Measurements from ENCODE around the gene KNL1. TPM values are rescaled to one million over a fixed set of nuclear protein-coding genes. Genes with fewer than 3 reads are reported as not detected.
"Not testable (repeated sequence)": the region's sequence is repeated elsewhere in the genome, so short reads cannot be mapped to it uniquely, and the experiment has no call there.

KNL1 gene
- total RNA-seq, 2 experiments from 2014 or later, result 22.1 to 22.5 TPM

DNA sequence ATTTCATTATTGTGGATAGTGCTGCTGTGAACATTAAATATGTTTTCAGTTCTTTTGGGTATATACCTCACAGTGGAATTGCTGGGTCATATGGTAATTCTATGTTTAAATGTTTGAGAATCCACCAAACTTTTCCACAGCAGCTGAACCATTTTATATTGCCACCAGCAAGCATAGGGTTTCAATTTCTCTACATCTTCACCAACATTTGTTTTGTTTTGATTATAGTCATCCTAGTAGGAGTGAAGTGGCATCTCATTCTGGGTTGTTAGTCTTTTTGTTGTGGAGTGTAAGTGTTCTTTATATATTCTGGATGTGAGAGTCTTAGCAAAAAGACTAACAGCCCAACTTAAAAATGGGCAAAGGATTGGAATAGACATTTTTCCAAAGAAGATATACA is 18.9 kb upstream of the KNL1 start:
- POLR2A ChIA-PET, result no interaction called here
- CTCF ChIA-PET, result interaction anchor here (0.5 kb wide), 1 partner anchor 583 kb away, joined by 3 read pairs; no protein-coding TSS in a partner anchor

DNA sequence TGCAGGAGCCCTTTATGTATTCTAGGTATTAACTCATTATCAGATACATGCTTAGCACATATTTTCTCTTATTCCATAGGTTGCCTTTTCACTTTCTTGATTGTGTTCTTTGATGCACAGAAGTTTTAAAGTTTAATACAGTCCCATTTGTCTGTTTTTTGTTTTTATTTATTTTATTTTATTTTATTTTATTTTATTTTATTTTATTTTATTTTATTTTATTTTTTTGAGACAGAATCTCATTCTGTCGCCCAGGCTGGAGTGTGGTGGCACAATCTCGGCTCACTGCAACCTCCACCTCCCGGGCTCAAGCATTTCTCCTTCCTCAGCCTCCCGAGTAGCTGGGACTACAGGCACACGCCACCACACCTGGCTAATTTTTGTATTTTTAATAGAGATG is 17.1 kb upstream of the KNL1 start:
- POLR2A ChIA-PET, CTCF ChIA-PET: not testable (repeated sequence)

DNA sequence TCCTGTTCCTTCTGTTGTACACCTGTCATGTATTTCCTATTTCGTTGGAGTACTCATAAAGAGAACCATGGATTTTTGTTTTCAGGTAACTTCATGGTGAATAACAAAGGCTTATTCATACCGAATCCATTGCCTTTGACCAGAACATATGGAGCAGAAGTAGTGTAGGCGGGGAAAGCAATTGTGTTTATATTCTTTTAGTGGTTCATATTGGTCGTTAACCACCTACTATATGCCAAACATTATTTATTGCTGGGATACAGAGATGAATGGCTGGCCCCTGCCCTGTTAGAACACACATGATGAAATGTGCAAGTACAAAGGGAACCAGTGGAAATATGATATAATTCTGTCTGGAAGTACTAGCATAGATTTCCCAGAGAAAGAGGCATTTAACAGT is 15.2 kb upstream of the KNL1 start:
- CTCF ChIA-PET, result no interaction called here
- POLR2A ChIA-PET, result no interaction called here

- CTCF ChIA-PET, result interaction anchor here (2.1 kb wide), 1 partner anchor 11 kb away, joined by 5 read pairs; no protein-coding TSS in a partner anchor
- POLR2A ChIA-PET, result not testable (repeated sequence)
Observed at GRCh38 chr15:40581796-40582195, 12.3 kb upstream of the KNL1 start.

- ChIA-PET CTCF (interaction anchor here (2.1 kb wide), 1 partner anchor 10 kb away, joined by 5 read pairs; no protein-coding TSS in a partner anchor), POLR2A (no interaction called here)
Observed at GRCh38 chr15:40582726-40583246, 11.3 kb upstream of the KNL1 start.

DNA sequence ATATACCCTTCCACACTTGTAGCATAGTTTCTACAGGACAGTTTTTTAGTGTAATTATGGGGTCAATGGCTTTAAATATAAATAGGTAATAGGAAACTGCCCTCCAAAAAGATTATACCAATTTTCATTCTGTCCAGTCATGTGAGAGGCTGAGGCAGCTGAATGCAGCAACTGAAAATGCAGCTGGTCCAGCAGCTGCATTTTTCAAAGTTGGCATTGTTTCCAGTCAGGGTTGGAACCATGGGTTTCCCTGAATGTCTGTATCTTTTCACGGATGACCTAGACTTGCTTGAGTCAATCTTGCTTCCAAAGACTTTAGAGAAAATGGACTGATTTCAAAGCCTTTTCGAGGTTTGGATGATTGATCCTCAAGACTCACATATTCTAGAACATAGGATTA is 9.9 kb upstream of the KNL1 start:
- ChIA-PET CTCF (interaction anchor here (1.0 kb wide), 1 partner anchor 11 kb away, joined by 3 read pairs; no protein-coding TSS in a partner anchor), POLR2A (interaction anchor here (0.6 kb wide), 1 partner anchor 104 kb away, joined by 5 read pairs; no protein-coding TSS in a partner anchor)

- CTCF ChIA-PET, result interaction anchor here (0.7 to 2.0 kb wide), 6 partner anchors 19 to 268 kb away, joined by 3 to 4 read pairs (median 4); partner anchors contain the start of genes CCDC32 and RPUSD2
Observed at GRCh38 chr15:40590667-40591050, 3.4 kb upstream of the KNL1 start.

GRCh38 chr15:40591389-40591788 is 2.7 kb upstream of the KNL1 start:
- CTCF ChIA-PET, result interaction anchor here (0.7 to 1.3 kb wide), 3 partner anchors 18 to 72 kb away, joined by 3 to 4 read pairs (median 4); no protein-coding TSS in a partner anchor
- POLR2A ChIA-PET, result interaction anchor here (1.7 kb wide), 1 partner anchor 22 kb away, joined by 4 read pairs; the partner anchor contains the start of gene RPUSD2

More at GRCh38 chr15:40590667-40591050, 3.4 kb upstream of the KNL1 start:
- POLR2A ChIA-PET, result interaction anchor here (1.7 kb wide), 1 partner anchor 22 kb away, joined by 4 read pairs; the partner anchor contains the start of gene RPUSD2

GRCh38 chr15:40593165-40593564 is 884 bp upstream of the KNL1 start:
- POLR2A ChIA-PET, result interaction anchor here (1.1 to 1.2 kb wide), 2 partner anchors 24 to 102 kb away, joined by 3 to 6 read pairs; partner anchors contain the start of genes RAD51 and RPUSD2
- CTCF ChIA-PET, result interaction anchor here (1.2 to 1.7 kb wide), 3 partner anchors 8 to 28 kb away, joined by 3 to 5 read pairs (median 3); partner anchors contain the start of gene CCDC32

DNA sequence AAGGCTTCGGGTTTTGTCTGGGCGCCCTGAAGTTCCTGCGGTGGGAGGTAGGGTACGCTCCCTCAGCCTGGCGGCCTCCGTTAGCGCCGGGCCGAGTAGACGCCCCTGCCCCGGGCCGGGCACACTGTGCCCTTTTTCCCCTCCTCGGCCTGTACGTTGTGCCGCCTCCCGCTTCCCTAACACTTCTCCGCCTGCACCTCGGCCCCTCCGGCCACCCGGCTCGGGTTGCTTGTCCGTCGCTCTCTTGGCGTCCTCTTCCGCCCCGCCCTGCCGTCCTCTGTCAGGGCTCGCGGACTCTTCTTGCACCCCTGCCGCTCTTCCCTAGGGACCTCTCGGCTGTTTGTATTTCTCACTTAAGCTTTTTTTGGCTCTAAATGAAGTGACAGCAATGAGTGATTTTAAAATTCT is 384 bp downstream of the KNL1 start:
- ChIA-PET CTCF (interaction anchor here (1.1 kb wide), 1 partner anchor 101 kb away, joined by 4 read pairs; the partner anchor contains the start of gene RAD51), POLR2A (interaction anchor here (0.9 to 1.2 kb wide), 2 partner anchors 25 to 30 kb away, joined by 3 to 6 read pairs; partner anchors contain the start of gene RPUSD2)

DNA sequence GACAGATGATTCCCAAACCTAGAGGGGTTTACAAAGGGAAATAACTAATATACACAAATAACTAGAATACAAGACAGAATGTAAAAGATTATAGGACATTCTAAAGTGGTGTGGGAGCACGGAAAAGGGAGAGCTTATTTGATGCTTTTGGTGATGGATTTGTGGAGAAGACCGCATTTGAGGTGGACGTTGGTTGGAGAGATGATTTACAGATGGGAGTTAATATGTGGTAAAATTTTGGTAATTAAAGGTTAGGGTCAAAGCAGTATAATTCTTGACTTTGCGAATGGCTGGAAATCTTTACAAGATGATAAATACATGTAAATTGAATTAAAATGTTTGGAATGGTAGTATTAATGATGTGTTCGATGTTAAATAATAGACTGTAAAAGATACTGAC is 1.2 kb downstream of the KNL1 start:
- CTCF ChIA-PET, result interaction anchor here (1.1 kb wide), 2 partner anchors 11 to 100 kb away, joined by 3 to 4 read pairs; partner anchors contain the start of gene RAD51
- POLR2A ChIA-PET, result interaction anchor here (0.9 kb wide), 1 partner anchor 31 kb away, joined by 3 read pairs; no protein-coding TSS in a partner anchor

DNA sequence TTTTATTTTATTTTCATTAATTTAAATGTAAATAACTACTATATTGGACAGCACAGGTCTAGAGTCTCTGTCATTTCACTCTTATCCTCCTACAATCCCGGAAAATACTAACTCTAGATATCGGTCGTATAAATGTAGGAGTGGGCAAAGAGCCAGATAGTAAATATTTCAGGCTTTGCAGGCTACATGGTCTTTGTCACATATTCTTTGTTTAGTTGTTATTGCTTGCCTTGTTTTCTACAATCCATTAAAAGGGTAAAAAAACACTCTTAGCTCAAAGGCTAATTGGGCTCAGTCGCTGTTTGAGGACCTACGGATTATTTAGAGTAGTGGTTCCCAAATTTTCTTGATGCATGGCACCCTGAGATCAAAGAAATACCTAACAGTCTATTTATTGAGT is 1.7 kb downstream of the KNL1 start:
- POLR2A ChIA-PET, result no interaction called here
- CTCF ChIA-PET, result interaction anchor here (1.1 kb wide), 2 partner anchors 11 to 99 kb away, joined by 3 to 4 read pairs; partner anchors contain the start of gene RAD51

DNA sequence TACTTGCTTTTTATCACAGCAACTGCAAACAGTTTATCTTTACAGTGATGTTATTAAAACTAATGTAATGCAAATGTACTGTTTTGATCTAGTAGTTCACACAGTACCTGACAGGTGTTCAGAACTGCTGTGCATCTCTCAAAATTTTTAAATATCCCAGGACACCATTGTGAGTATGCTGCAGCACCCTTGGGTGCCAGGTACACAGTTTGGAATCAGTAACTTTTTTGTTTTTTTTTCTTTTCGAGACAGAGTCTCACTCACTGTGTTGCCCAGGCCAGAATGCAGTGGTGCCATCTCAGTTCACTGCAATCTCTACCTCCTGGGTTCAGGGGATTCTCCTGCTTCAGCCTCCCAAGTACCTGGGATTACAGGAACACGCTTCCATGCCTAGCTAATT is 3.0 kb downstream of the KNL1 start:
- ChIA-PET CTCF (no interaction called here), POLR2A (no interaction called here)

DNA sequence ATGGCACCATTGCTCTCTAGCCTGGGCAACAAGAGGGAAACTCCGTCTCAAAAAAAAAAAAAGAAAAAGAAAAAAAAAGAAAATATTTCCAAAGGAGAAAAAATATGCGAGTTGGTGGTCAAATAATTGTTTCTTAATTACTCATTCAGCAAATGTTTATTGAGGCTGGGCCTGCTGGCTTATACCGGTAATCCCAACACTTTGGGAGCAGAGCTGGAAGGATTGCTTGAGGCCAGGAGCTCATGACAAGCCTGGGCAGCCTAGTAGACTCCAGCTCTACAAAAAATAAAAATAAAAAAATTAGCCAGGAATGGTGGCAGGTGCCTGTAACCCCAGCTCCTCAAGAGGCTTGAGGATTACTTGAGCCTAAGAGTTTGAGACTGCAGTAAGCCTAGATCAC is 4.1 kb downstream of the KNL1 start:
- ChIA-PET POLR2A (no interaction called here), CTCF (interaction anchor here (1.0 kb wide), 1 partner anchor 9 kb away, joined by 3 read pairs; no protein-coding TSS in a partner anchor)

DNA sequence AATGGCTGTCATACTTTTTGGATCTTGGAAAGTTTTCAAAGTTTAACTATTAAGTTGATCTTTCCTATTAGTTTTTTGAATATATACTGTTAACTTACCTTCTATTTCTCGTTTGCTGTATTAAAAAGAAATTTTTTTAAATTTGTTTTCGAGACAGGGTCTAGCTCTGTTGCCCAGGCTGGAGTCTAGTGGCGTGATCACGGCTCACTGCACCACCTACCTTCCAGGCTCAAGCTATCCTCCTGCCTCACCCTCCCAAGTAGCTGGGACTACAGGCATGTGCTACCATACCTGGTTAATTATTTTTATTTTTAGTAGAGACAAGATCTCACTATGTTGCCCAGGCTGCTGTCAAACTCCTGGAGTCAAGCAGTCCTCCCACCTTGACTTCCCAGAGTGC is 4.6 kb downstream of the KNL1 start:
- ChIA-PET CTCF (interaction anchor here (0.6 kb wide), 1 partner anchor 113 kb away, joined by 3 read pairs; no protein-coding TSS in a partner anchor), POLR2A (no interaction called here)

DNA sequence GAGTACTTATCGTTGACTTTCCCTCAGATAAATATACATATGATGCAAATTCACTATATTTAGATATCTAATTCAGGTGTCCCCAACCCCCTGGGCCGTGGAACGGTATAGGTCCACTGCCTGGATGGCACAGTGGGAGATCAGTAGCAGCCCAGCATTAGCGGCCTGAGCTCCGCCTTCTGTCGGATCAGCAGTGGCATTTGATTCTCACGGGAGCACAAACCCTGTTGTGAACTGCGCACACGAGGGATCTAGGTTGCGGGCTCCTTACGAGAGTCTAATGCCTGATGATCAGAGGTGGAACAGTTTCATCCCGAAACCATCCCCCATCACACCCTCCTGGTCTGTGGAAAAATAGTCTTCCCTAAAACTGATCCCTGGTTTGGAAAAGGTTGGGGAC is 6.9 kb downstream of the KNL1 start:
- ChIA-PET CTCF (no interaction called here), POLR2A (interaction anchor here (0.6 kb wide), 1 partner anchor 11 kb away, joined by 3 read pairs; no protein-coding TSS in a partner anchor)

- ChIA-PET POLR2A (no interaction called here), CTCF (interaction anchor here (1.4 kb wide), 1 partner anchor 14 kb away, joined by 6 read pairs; no protein-coding TSS in a partner anchor)
Observed at GRCh38 chr15:40603935-40604334, 9.9 kb downstream of the KNL1 start.

GRCh38 chr15:40613080-40613479 is 19.0 kb downstream of the KNL1 start:
- ChIA-PET POLR2A (no interaction called here), CTCF (no interaction called here)

DNA sequence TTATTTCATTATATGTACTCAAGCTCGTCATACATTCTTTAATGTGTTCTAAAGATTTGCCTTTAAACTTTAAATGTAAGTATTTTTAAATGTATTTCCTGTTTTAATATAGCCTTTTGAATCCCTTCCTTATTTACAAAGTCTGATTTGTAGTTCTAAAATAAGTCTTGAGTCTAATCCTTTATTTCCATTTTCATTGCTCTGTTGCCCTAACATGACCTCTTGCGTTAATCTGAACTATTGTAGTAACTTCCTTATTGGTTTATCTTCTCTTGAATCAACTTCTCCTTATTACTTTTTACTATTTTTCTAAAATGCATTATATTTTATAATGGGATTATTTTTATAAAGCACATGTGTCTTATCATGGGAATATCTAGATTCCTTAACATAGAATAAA is 24.0 kb downstream of the KNL1 start:
- ChIA-PET CTCF (interaction anchor here (0.6 kb wide), 1 partner anchor 58 kb away, joined by 3 read pairs; no protein-coding TSS in a partner anchor), POLR2A (interaction anchor here (0.5 kb wide), 1 partner anchor 10 kb away, joined by 4 read pairs; no protein-coding TSS in a partner anchor)

- POLR2A ChIA-PET, result no interaction called here
Observed at GRCh38 chr15:40618906-40619305, 24.9 kb downstream of the KNL1 start.

GRCh38 chr15:40623361-40623760 is 29.3 kb downstream of the KNL1 start:
- ChIA-PET POLR2A (no interaction called here), CTCF (no interaction called here)

More at GRCh38 chr15:40618906-40619305, 24.9 kb downstream of the KNL1 start:
- CTCF ChIA-PET, result no interaction called here

Measured in activated CD8-positive, alpha-beta memory T cell treated with anti-CD3 and anti-CD28 coated beads for 36 hours (primary cell).